Fibroblast of peridontal ligament (primary cell): Measurements from ENCODE around the gene PBLD.
"Not testable (repeated sequence)": the region's sequence is repeated elsewhere in the genome, so short reads cannot be mapped to it uniquely, and the experiment has no call there.

ENCODE experiments used
- DNase-seq: peaks from one replicate; pipeline ENCODE4 v3.0.0-alpha.2; 2010; ENCODE audit errors: extremely low read depth

The PBLD gene

GRCh38 chr10:68330852-68331454 is 1.8 kb downstream of the PBLD start:
- no peak for DNase-seq

GRCh38 chr10:68329506-68329861 is 3.2 kb downstream of the PBLD start:
- DNase-seq = no peak

- DNase-seq = peak; percentile 87
Observed at GRCh38 chr10:68327889-68328786, 4.6 kb downstream of the PBLD start.

GRCh38 chr10:68324396-68324795 is 8.3 kb downstream of the PBLD start:
- not testable (repeated sequence) for DNase-seq

GRCh38 chr10:68318331-68319059 is 14.2 kb downstream of the PBLD start:
- DNase-seq = no peak

GRCh38 chr10:68315582-68315981 is 17.1 kb downstream of the PBLD start:
- no peak for DNase-seq

- not testable (repeated sequence) for DNase-seq
Observed at GRCh38 chr10:68314930-68315329, 17.8 kb downstream of the PBLD start.

- no peak for DNase-seq
Observed at GRCh38 chr10:68310531-68310930, 22.2 kb downstream of the PBLD start.

- DNase-seq = no peak
Observed at GRCh38 chr10:68305854-68306253, 26.9 kb downstream of the PBLD start.

GRCh38 chr10:68303849-68304412 is 28.8 kb downstream of the PBLD start:
- no peak for DNase-seq

- DNase-seq = no peak
Observed at GRCh38 chr10:68302871-68303270, 29.9 kb downstream of the PBLD start.

GRCh38 chr10:68302503-68302823 is 30.3 kb downstream of the PBLD start:
- no peak for DNase-seq

GRCh38 chr10:68301790-68302502 is 30.8 kb downstream of the PBLD start:
- peak; percentile 82 for DNase-seq

- DNase-seq = no peak
Observed at GRCh38 chr10:68301301-68301700, 31.4 kb downstream of the PBLD start.

GRCh38 chr10:68296843-68297663 is 35.7 kb downstream of the PBLD start:
- DNase-seq = peak; percentile 78

GRCh38 chr10:68290736-68291135 is 42.0 kb downstream of the PBLD start:
- no peak for DNase-seq

- DNase-seq = no peak
Observed at GRCh38 chr10:68288717-68289116, 44.0 kb downstream of the PBLD start.

GRCh38 chr10:68284062-68285001 is 48.4 kb downstream of the PBLD start:
- DNase-seq = no peak

GRCh38 chr10:68280758-68281157 is 52.0 kb downstream of the PBLD start:
- no peak for DNase-seq
